ENCODE data around the gene OVOL2.

OVOL2 gene

DNA sequence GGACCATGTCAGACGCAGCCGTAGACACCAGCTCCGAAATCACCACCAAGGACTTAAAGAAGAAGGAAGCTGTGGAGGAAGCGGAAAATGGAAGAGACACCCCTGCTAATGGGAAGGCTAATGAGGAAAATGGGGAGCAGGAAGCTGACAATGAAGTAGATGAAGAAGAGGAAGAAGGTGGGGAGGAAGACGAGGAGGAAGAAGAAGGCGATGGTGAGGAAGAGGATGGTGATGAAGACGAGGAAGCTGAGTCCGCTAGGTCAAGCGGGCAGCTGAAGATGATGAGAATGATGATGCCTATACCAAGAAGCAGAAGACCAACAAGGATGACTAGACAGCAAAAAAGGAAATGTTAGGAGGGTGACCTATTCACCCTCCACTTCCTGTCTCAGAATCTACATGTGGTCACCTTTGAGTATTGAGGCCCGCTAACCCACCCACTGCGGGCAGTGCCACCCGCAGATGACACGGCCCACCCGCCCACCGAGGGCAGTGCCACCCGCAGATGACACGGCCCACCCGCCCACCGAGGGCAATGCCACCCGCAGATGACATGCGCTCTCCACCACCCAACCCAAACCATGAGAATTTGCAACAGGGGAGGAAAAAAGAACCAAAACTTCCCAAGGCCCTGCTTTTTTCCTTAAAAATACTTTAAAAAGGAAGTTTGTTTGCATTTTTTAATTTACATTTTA lies 45.6 kb downstream of the OVOL2 start:
- no peak for DNase-seq

DNA sequence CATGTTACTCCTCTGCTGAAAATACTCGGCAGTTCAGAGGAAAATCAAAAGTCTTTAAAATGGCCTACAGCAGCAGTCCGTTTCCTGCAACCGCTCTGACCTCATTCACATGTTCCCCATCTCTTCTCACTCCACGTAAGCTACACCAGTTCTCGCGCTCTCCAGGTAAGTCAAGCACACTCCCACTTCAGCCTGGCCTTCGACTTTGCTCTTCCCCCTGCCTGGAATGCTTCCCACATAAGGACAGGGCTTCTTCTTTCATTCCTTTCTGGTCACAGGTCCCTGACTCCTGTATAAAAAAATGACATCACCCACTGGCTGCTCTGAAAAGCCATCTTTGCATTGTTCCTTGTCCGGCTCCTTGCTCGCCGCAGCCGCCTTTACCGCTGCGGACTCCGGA lies 46.2 kb downstream of the OVOL2 start:
- DNase-seq = no peak

DNA sequence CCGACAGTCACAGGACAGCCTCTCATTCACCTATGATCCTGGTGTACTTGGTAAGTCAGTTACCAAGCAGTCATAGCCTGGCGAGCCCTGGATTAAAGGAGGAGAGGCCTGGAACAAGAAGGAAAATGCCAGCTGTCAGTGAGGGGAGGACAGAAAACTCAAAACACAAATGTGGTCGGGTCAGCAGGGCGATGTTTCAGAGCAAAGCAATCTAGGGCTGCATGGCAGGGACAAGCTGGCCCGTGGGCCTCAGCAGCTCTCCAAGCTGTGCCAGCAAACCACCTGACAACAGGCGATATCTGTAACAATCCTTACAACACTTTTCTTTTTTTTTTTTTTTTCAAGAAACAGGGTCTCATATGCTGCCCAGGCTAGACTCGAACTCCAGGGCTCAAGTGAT lies 48.6 kb downstream of the OVOL2 start:
- DNase-seq = no peak

DNA sequence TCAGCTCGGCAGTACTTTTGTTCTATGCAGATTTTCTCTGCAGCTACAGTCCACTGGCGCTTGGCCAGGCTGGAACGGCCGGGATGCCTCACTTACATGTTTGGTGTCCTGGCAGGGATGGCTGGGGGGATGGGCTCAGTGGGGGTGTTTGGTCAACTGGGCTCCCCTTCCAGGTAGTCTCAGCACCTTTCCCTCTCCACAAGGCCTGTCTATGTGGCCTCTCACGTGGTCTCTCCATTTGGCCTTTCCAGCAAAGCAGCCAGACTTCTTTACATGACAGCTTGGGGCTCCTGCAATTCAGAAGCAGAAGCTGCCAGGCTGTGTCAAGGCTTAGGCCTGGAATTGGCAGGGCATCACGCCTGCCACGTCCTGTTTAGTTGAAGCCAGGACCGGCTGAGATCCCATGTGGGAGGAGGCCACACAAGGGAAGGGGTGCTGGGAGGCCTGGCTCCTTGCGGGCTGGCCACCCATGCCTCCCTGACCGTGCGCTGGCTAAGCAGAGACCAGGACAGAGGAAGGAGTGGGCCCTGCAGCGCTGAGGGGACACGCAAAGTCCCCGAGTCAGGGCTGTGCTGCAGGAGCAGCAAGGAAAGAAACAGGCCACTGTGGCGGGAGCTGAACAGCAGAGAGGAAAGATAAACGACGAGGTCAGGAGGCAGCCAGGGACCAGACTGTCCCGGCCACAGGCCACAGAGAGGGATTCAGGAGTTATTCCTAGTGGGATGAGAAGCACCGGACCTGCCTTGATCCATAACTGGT lies 50.0 kb downstream of the OVOL2 start:
- no peak for DNase-seq

DNA sequence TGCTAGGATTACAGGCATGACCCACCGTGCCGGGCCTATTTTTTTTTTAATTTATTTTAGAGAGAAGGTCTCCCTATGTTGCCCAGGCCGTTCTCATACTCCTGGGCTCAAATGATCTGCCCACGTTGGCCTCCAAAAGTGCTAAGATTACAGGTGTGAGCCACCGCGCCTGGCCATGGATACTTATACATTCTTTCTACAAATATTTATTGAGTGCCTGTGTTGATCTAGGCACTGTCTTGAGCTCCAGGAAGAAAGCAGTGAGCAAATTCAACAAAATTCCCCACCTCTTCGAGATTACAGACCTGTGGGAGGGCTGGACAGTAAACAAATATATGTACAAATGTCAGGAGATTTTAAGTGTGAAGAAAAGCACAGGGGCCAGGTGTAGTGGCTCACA lies 51.0 kb downstream of the OVOL2 start:
- DNase-seq = no peak

GRCh38 chr20:18005990-18006364 lies 51.7 kb downstream of the OVOL2 start:
- no peak for DNase-seq

DNA sequence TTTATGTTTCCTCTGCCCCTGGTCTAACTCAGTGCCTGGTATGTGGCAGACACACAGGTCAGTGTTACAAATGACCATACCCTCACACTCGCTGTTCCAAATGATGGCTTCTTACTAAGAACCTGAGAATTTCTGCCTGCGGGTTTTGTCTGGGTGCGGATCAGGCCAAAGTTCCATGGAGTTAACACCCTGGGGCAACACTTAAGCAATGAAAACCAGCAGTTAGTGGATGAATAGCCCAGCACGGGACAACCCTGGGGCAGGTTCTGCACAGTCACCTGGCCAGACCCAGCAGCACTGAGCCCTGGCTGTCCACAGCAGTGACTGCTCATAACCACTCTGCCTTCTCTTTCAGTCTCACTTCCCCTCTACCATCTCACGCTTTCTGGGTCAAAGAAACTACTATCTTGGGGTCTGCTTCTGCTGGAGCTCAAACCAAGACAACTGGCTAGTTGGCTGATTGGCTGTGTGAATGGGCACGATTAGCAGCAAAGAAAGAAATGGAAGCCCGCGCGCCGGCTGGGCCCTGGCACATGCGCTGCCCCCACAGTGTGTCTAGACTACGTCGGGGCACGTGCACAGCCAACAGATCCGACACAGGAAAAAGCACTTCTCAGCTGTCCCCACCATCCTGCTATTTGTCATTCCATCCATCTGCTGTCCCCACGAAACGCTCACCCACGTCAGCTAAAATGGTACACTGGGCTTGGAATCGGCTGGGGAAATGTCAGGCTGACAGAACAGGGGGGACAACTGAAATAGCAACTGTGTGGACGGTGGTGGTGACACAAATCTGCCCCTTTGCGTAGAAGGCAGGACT lies 52.3 kb downstream of the OVOL2 start:
- DNase-seq = no peak

DNA sequence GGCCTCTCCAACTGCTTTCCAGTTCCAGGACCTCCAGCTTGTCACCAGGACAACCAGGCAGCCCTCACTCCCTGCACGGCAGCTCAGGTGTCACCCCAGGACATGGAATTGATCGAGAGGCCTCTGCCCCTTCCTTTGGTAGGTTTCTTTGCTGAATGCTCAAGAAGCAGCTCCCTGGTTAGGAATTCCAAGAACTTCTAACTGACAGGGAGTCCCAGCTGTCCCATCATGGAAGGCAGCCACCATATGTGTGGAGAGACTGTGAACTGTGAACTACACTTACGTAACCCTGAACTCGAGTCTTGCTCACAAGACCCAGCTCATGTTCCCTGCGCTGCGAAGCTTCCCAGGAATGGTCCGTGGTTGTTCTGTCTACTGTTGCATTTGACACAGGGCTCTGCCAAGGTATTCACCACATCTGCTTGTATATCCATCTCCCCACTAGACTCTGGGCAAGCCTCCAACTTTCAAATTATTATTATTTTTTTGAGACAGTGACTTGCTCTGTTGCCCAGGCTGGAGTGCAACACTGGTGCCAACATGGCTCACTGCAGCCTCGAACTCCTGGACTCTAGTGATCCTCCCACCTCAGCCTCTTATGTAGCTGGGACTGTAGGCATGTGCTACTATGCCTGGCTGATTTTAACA lies 53.2 kb downstream of the OVOL2 start:
- DNase-seq = no peak

GRCh38 chr20:18003897-18004296 lies 53.8 kb downstream of the OVOL2 start:
- no peak for DNase-seq

- DNase-seq = no peak
Measured at GRCh38 chr20:18001131-18001921, 56.4 kb downstream of the OVOL2 start.

DNA sequence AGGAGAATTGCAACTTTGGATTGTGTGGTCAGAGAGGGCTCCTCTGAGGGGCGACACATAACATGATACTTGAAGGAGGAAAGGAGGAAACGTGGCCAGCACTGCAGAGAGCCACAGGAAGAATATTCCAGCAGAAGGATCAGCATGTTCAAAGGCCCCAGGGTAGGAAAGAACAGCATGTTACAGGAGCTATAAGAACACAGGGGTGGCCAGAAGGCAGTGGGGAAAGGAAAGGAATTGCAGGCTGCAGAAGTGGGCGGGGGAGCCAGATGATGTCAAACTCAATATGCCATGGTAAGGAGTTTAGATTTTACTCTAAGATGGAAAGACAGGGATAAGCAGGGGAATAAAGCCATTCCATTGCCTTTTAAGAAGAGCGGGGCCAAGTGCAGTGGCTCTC lies 58.1 kb downstream of the OVOL2 start:
- DNase-seq = no peak

DNA sequence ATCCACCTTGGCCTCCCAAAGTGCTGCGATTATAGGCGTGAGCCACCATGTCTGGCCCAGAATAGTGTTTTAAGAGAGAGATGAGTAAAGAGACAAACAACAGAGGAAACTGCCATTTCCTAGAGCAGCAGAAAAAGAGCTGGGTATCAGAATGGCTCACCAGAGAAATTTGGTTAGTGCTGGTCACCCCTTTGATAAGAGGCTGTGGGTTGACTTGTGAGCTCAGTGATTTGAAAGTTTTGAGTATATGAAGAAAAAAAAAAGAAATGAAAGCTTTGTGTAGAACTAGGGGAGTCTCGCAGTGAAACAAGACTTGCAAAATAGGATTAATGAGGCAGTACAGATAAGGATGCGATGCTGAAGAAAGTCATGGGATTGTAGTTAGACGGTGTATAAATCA lies 59.3 kb downstream of the OVOL2 start:
- DNase-seq = no peak

DNA sequence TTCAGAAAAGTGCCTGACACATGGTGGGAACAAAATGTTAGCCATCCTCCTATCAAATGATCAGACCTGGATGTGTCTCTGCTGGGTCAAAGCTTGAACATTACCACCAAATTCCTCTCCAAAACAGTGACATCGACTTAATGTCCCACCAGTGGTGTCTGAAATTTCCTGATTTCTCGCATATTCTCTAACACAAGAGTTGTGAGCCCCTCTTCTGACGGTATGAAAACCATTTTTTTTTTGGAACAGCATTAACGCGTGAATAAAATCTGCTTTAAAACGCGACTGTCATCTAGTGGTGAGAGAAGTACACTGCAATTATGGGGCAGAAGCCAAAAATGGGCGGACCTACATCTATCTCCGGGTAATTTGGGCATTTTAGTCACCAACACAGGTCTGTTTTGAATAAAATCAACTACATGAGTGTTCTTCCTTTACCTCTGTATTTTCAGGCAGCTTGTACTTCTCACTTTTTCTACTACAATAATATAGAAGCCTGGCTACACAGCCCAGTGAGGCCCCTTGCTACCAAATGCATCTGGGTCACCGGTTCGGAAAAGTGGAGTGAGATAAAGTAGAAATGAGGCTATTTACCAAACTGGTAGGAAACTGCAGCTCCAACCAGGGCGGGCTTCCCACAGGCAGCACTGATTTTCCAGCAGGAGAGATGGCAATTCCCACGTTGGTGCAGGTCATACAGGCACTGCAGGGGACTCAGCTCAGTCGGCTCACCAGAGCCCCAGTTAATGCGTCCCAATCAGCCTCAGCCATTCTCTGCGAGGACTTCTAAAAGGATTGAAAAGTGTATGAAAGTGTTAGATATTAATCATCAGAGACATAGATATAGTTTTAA lies 61.5 kb downstream of the OVOL2 start:
- DNase-seq = peak in 1 of 2 experiments; percentile 73

DNA sequence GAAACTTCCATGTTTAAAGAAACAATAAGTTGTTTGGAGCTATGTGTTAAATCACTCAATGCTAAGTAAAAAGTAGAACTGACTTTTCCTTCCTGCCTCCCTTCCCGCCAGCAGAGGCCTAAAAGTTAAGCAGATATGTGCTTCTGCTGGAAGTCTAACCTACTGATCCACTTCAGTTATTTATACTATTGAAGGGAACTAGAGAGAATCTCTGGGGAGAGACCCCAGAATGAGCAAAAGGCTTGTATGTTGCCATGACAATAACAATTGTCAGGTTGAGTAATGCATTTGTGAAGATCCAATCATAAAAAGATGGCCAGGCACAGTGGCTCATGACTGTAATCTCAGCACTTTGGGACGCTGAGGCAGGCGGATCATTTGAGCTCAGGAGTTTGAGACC lies 64.2 kb downstream of the OVOL2 start:
- DNase-seq = no peak

- DNase-seq = peak; percentile 29 to 56
Measured at GRCh38 chr20:17992847-17993513, 64.7 kb downstream of the OVOL2 start.

DNA sequence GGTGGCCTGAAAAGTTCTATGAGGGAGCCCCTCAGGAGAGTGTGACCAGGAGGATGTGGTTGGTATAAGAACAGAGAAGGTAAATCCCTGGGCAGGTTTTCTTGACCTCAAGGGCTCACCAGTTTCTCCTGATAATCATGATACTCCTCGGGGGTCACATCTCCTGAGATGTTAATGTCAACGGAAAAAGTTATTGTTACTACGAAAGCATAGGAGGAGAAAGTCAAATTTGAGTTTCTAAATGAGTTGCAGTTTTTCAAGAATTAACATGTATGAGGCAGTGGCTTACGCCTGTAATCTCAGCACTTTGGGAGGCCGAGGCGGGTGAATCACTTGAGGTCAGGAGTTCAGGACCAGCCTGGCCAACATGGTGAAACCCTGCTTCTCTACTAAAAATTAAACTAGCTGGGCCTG lies 65.5 kb downstream of the OVOL2 start:
- no peak for DNase-seq

DNA sequence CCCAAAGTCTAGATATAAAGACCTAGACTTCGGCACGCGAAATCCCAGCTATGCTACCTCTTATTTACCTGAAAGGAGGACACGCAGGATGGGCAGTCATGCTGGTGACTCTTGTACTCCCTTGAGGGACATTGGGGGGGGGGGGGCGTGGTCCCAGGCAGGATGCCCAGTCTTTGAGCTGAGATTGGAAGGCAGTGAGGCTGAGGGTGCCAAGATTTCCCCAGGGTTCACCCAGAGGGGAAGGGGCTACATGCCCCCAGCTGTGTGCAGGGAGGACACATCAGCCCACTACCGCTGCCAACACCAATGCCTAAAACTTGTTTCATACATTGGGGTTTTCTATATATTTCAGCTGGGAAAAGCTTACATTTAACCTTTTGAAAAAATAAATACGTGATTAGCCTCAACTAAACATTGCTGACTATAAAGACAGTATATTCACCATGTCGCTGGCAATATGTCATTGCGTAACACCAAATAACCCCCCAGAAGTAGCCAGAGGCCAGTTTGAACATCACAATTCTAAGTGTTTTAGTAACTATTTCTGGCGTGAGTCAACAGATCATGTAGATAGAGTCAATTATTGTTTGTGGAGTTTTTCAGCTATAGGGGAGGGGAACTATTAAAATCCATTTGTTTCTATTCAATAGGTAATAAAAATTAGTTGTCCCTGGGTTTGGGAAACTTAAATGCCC lies 67.3 kb downstream of the OVOL2 start:
- no peak for DNase-seq

DNA sequence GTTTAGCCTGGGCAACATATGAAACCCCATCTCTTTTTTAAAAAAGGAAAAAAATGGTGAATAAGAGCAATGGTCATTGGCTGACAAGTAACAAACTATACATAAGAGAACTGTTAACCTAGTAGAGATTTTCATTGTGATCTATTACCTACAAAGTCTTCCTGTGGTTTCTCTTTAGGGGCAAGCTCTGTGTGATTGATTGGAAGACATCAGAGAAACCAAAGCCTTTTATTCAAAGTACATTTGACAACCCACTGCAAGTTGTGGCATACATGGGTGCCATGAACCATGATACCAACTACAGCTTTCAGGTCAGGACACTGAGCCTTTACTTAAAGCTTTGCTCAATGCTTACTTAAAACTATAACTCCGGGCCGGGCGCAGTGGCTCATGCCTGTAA lies 69.7 kb downstream of the OVOL2 start:
- no peak for DNase-seq

DNA sequence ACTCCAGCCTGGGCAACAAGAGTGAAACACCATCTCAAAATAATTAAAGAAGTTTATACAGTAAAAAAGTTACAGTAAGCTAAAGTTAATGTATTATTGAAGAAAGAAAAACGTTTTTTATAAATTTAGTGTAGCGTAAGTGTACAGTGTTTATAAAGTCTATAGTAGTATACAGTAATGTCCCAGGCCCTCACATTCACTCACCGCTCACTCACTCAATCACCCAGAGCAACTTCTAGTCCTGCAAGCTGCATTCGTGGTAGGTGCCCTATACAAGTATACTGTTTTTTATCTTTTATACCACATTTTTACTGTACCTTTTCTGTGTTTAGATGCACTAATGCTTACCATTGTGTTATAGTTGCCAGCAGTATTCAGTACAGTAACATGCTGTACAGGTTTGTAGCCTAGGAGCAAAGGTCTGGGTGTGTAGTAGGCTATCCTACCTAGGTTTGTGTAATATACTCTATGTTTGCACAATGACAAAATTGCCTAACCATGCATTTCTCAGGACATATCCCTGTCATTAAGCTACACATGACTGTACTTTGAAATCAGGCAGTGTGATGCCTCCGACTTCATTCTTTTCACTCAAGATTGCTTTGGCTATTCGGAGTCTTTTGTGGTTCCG lies 72.2 kb downstream of the OVOL2 start:
- no peak for DNase-seq

- no peak for DNase-seq
Measured at GRCh38 chr20:17976305-17976704, 81.4 kb downstream of the OVOL2 start.

Data from NCI-H526 (cell line).